Cardiac fibroblast (primary cell): Measurements from ENCODE around the gene ITGB2.

Experiments
- DNase-seq, 2 donors: peaks; one replicate each; pipeline versions ENCODE4 v3.0.0 to v3.0.0-alpha.2; 2010; ENCODE audit warnings: low read depth in 2 of 2
- H3K4me3 ChIP-seq, 2 donors: replicated peaks in 1 of 2; 1 replicate in 1 of 2; 2 replicates in 1 of 2; pipeline ENCODE4 v1.5.1; 2011; ENCODE audit warnings: low read depth in 2 of 2, low read length in 2 of 2, mild to moderate bottlenecking in 2 of 2, moderate library complexity in 1 of 2
- CTCF ChIP-seq: IDR thresholded peaks from one replicate; pipeline ENCODE4 v1.5.1; 2011; ENCODE audit warnings: low read depth, mild to moderate bottlenecking, low read length, inconsistent platforms

ITGB2 gene

GRCh38 chr21:44920694-44921604, at the start of gene ITGB2:
Gene ITGB2, minus strand, starts transcription at chr21:44920899. Its CDS starts 10,117 bp downstream, at chr21:44910782.
- DNase-seq: no peak
- no peak for TF ChIP-seq CTCF
- no peak within 1 kb of the TSS for H3K4me3 ChIP-seq

- DNase-seq: peak in 1 of 2 donors; percentile 49
Measured at GRCh38 chr21:44969931-44970755, 49.4 kb upstream of the ITGB2 start.

GRCh38 chr21:44969066-44969670, 48.5 kb upstream of the ITGB2 start:
- TF ChIP-seq CTCF: no peak
- H3K4me3 ChIP-seq: no peak overlapping the region
- no peak for DNase-seq

More at GRCh38 chr21:44969931-44970755, 49.4 kb upstream of the ITGB2 start:
- H3K4me3 ChIP-seq: no peak overlapping the region
- TF ChIP-seq CTCF: no peak

- no peak overlapping the region for H3K4me3 ChIP-seq
- no peak for TF ChIP-seq CTCF
- no peak for DNase-seq
Measured at GRCh38 chr21:44967082-44968047, 46.7 kb upstream of the ITGB2 start.

GRCh38 chr21:44966135-44967081, 45.7 kb upstream of the ITGB2 start:
- no peak for TF ChIP-seq CTCF
- H3K4me3 ChIP-seq: no peak overlapping the region
- peak in 1 of 2 donors; percentile 44 for DNase-seq
